ENCODE measurements around the gene TACSTD2.

DNA sequence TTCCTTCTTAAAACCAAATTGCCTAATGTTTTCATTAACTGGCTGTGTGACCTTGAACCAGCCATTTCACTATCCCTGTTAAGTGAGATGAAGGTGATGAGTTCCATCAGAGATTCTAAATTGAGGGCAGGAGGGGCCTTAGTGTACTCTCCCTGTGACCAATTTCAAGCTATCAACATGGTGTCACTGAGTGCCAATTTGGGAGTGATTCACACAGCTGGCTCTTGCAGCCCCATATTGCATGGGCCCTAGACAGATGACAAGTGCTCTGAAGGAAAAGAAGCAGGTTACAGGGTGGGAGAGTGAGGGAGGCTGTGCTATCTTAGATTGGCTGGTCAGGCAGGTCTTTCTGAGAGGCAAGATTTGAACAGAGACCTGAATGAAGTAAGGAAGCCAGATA, 13.0 kb upstream of the TACSTD2 start:
- TF ChIP-seq BHLHE40 (IDR thresholded peaks at IDR 0.05; ENCODE audit: low read depth, low read length) (no peak), RAD21 (IDR thresholded peaks at IDR 0.05; ENCODE audit: low read length) (no peak), FOS (IDR thresholded peaks at IDR 0.05; ENCODE audit: low read depth, low read length) (no peak), NFE2L2 (IDR thresholded peaks at IDR 0.05; ENCODE audit: low read depth, low read length) (no peak), SMC3 (IDR thresholded peaks at IDR 0.05; ENCODE audit: low read depth, low read length) (no peak), POLR2A (IDR thresholded peaks at IDR 0.05; ENCODE audit: low read depth, low read length) (no peak), CEBPB (IDR thresholded peaks at IDR 0.05; ENCODE audit: low read depth, low read length) (no peak), RFX5 (IDR thresholded peaks at IDR 0.05; ENCODE audit: low read depth, low read length) (no peak), RCOR1 (IDR thresholded peaks at IDR 0.05; ENCODE audit: insufficient replicate concordance, low read length) (no peak), MXI1 (IDR thresholded peaks at IDR 0.05; ENCODE audit: borderline replicate concordance, low read depth, low read length) (no peak)
- TF ChIP-seq, protein P1, sequence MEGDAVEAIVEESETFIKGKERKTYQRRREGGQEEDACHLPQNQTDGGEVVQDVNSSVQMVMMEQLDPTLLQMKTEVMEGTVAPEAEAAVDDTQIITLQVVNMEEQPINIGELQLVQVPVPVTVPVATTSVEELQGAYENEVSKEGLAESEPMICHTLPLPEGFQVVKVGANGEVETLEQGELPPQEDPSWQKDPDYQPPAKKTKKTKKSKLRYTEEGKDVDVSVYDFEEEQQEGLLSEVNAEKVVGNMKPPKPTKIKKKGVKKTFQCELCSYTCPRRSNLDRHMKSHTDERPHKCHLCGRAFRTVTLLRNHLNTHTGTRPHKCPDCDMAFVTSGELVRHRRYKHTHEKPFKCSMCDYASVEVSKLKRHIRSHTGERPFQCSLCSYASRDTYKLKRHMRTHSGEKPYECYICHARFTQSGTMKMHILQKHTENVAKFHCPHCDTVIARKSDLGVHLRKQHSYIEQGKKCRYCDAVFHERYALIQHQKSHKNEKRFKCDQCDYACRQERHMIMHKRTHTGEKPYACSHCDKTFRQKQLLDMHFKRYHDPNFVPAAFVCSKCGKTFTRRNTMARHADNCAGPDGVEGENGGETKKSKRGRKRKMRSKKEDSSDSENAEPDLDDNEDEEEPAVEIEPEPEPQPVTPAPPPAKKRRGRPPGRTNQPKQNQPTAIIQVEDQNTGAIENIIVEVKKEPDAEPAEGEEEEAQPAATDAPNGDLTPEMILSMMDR (conservative IDR thresholded peaks at IDR 0.05; ENCODE audit: low read depth, low read length): no peak
- TF ChIP-seq, protein P2, sequence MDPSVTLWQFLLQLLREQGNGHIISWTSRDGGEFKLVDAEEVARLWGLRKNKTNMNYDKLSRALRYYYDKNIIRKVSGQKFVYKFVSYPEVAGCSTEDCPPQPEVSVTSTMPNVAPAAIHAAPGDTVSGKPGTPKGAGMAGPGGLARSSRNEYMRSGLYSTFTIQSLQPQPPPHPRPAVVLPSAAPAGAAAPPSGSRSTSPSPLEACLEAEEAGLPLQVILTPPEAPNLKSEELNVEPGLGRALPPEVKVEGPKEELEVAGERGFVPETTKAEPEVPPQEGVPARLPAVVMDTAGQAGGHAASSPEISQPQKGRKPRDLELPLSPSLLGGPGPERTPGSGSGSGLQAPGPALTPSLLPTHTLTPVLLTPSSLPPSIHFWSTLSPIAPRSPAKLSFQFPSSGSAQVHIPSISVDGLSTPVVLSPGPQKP (IDR thresholded peaks at IDR 0.05; ENCODE audit: borderline replicate concordance, low read depth, low read length): no peak
- TF ChIP-seq, protein P3, sequence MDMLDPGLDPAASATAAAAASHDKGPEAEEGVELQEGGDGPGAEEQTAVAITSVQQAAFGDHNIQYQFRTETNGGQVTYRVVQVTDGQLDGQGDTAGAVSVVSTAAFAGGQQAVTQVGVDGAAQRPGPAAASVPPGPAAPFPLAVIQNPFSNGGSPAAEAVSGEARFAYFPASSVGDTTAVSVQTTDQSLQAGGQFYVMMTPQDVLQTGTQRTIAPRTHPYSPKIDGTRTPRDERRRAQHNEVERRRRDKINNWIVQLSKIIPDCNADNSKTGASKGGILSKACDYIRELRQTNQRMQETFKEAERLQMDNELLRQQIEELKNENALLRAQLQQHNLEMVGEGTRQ (IDR thresholded peaks at IDR 0.05; ENCODE audit: low read depth, low read length): no peak

Measured in IMR-90 (cell line).